Subcutaneous adipose tissue (tissue), 4 donors: ENCODE measurements around the gene BLOC1S4. TPM values are rescaled to one million over a fixed set of nuclear protein-coding genes. Genes with fewer than 3 reads are reported as not detected.

Experiments used
- total RNA-seq, 4 donors: library from RNA; depleted of rRNA; stranded (reverse); fragments of >200 nt; gene quantifications; one replicate each; pipeline ENCODE4 v1.1.0, GENCODE V29; 2016
- TF ChIP-seq, protein P1 (sequence below): fragments of 450-650 bp; IDR thresholded peaks from one replicate; pipeline ENCODE4 v1.5.1; 2016; ENCODE audit warnings: low read depth, mild to moderate bottlenecking, control low read depth, antibody characterized with exemption, moderate library complexity

Gene BLOC1S4
- total RNA-seq, 4 donors from 2014 or later, result 6.4 to 15.3 (median 13.1) TPM

DNA sequence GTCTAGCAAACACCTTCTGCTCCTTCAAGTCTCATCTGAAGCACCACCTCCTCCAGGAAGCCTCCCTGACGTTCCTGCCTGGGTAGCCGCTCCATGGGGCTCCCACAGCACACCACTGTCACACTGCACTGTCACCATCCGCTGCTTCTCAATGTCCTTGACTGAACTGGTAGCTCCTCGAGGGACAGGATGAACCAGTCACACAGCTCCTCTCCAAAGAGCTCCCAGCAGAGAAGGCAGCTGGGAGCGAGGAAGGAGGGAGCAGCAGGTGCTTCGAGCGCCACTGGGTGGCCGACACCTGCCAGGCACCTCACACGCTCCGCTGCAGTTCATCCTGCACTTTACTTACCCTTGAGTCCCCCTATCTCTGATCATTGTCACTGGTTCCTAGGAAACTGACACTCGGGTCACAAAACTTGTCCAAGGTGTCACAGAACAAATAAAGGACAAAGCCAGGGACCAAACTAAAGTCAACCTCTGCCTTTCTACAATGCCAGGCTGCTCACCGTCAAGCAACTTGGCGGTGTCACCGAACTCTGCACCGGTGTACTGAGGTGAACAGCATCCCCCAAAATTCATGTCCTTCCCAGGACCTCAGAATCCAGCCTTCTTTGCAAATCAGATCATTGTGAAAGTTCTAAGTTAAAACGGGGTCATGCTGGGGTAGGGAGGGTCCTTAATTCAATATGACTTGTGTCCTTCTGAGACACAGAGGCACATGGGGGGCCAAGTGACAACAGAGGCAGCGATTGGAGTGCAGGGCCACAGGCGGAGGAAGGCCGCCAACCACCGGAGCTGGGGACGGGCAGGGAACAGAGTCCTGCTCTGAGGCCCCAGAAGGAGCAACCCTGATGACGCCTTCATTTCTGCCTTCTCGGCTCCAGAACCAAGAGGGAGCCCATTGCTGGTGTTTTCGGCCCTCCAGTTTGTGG lies 27.8 kb upstream of the BLOC1S4 start:
- TF ChIP-seq, protein P1, sequence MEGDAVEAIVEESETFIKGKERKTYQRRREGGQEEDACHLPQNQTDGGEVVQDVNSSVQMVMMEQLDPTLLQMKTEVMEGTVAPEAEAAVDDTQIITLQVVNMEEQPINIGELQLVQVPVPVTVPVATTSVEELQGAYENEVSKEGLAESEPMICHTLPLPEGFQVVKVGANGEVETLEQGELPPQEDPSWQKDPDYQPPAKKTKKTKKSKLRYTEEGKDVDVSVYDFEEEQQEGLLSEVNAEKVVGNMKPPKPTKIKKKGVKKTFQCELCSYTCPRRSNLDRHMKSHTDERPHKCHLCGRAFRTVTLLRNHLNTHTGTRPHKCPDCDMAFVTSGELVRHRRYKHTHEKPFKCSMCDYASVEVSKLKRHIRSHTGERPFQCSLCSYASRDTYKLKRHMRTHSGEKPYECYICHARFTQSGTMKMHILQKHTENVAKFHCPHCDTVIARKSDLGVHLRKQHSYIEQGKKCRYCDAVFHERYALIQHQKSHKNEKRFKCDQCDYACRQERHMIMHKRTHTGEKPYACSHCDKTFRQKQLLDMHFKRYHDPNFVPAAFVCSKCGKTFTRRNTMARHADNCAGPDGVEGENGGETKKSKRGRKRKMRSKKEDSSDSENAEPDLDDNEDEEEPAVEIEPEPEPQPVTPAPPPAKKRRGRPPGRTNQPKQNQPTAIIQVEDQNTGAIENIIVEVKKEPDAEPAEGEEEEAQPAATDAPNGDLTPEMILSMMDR, result no peak

DNA sequence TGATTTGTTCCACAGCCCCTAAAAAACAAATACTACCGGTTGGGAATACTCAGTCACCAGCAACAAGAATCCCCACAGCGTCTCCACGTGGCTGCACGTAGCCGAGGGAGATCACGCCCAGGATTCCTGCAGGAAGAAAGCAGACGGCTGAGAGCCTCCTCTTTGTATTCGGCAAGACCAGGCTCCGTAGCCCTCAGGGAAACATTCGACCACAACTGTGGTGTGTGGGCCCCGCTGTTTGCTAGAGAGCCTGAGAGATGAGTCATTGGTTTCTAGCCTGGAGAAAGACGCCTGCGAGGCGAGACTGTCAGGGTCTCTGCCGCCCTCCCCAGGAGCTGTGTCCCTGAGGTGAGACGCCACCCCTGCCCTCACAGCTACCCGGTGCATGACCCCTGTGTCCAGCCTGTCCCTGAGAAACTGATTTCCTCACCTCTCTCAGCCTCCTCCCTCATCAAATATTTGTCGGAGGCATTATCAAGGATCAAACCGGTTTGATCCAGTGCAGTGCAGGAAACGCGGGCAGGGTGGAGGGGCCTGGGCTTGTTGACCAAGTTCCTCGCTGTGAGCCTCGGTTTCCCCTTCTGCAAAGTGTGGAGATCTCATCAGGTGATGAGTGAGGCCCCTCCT lies 27.0 kb upstream of the BLOC1S4 start:
- TF ChIP-seq, protein P1, result no peak

DNA sequence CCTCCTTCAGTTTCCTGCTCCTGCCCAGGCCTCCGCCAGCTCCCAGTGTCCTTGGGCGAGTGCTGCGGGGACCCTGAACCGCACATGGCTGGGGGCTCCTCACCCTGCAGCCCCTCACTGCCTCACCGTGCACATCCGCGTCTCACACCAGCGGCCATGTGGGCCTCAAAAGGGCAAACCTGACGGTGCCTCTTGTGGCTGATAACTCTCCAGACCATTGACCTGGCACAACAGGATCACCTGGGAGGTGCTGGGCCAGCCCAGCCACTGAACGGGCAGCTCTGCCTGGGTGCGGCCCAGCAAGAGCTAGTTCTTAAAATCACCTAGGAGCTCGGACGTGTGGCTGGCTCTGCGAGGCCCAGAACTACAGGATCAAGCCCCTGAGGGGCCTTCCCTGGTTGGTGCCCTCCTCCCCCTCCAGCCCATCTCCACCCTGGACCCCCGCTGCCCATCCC lies 26.4 kb upstream of the BLOC1S4 start:
- TF ChIP-seq, protein P1, result no peak

DNA sequence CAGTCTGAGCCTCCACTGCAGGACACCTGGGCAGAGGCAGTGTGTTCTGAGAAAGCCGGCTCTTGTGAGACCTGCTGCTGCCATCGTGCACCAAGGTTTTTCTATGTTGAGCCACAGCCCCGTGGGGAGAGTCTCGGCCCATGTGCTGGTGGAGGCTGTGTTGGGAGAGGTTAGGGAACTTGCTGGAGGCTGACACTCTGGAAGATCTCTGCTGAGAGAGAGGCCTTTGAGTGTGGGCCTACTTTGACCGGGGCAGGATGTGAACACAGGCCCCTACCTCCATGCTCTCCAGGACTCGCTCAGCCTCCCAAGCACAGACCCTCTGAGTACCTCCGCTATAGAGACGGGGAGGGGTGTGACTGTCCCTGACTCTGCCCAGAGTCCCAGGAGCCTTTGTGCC lies 23.6 kb upstream of the BLOC1S4 start:
- TF ChIP-seq, protein P1, result no peak

DNA sequence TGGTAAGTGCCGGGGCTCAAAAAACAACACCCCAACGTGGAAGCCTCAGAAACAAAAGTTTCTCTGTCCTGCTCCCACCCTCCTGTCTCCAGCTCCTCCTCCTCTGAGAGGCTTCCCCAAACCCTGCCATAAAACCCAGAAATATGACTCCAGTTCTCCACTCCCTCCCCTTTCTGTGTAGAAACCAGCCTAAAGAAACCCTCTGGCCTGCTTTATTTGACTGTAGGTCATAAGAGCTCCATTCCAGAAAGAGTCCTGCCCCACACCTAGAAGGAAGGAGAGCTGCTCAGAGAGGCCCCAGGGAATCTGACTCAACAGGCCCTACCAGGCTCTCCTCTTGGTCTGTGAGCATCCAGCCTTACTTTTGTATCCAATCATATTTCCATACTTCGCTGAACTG lies 23.2 kb upstream of the BLOC1S4 start:
- TF ChIP-seq, protein P1, result no peak

DNA sequence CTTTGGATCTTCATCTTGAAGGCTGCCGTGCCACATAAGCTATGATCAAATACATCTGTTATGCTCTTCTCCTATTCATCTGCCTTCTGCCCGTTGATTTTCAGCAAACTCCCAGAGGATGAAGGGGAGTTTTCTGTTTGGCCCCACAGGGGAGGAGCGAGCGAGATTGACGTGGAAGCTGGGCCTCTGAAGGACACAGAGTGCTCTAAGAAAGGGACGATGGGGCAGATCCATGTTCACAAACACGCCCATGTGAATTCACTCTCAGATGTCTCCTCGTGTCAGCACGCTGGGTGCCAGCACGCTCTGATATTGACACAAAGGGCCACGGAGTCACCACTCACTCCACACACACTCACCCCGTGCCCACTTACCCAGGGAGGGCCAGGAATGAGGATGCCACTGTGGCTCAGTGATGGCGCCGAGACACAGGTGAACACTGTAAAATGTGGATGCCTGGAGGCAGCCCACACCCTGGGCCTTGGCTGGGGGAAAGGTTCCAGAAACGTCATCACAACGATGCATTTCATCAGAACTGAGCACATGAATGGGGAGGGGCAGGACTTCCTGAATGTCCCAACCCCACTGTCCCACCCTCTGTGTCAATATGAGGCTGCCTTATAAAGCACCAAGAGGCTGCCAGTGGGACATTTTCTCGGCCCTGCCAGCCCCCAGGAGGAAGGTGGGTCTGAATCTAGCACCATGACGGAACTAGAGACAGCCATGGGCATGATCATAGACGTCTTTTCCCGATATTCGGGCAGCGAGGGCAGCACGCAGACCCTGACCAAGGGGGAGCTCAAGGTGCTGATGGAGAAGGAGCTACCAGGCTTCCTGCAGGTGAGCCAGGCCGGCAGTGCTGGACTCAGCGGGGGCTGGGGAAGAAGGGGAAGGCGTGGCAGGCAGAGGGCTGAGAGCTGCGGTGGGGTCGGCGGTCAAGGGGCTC lies 22.5 kb upstream of the BLOC1S4 start, which contains the start of gene S100P:
S100P (plus strand) TSS at position 648 of the 946 bp plus-strand sequence; CDS start at position 703, 55 bp downstream.
- TF ChIP-seq, protein P1, result no peak
